HG03469 (cell line): Measurements from ENCODE around the gene KLHL13.

Source experiments
- ATAC-seq: cut with Tn5 transposase; IDR thresholded peaks from one replicate; pipeline ENCODE4 v1.9.1; 2021; ENCODE audit warnings: mild to moderate bottlenecking, moderate library complexity, moderate number of reproducible peaks; ENCODE audit not compliant: unreplicated experiment

KLHL13 gene

GRCh38 chrX:117892469-117892868, 224.1 kb downstream of the KLHL13 start:
- ATAC-seq: no peak

- no peak for ATAC-seq
These were observed 244.8 kb downstream of the KLHL13 start for GRCh38 chrX:117871796-117872195.

- no peak for ATAC-seq
These were observed 256.1 kb downstream of the KLHL13 start for GRCh38 chrX:117860517-117860916.

- no peak for ATAC-seq
These were observed 261.8 kb downstream of the KLHL13 start for GRCh38 chrX:117854806-117855205.

- no peak for ATAC-seq
These were observed 265.6 kb downstream of the KLHL13 start for GRCh38 chrX:117851025-117851424.
